Stimulated activated CD8-positive, alpha-beta memory T cell treated with anti-CD3 and anti-CD28 coated beads, Interleukin-15, amount 100 ng/mL, for 4 hours (primary cell): Measurements from ENCODE around the gene TXNRD1.
"Not testable (repeated sequence)": the region's sequence is repeated elsewhere in the genome, so short reads cannot be mapped to it uniquely, and the experiment has no call there.

Source experiments
- DNase-seq, 2 donors: peaks; one replicate each; pipeline ENCODE4 v3.0.0-alpha.2; 2020; ENCODE audit warnings: low read depth in 2 of 2

The TXNRD1 gene

GRCh38 chr12:104237930-104238329, 22.4 kb downstream of the TXNRD1 start:
- DNase-seq: no peak

- DNase-seq: no peak
Measured at GRCh38 chr12:104242546-104243206, 27.1 kb downstream of the TXNRD1 start.

GRCh38 chr12:104243551-104243950, 28.0 kb downstream of the TXNRD1 start:
- no peak for DNase-seq

GRCh38 chr12:104243971-104244370, 28.4 kb downstream of the TXNRD1 start:
- DNase-seq: no peak

- DNase-seq: no peak
Measured at GRCh38 chr12:104247698-104248097, 32.1 kb downstream of the TXNRD1 start.

GRCh38 chr12:104248444-104248843, 32.9 kb downstream of the TXNRD1 start:
- DNase-seq: no peak

GRCh38 chr12:104249017-104249416, 33.4 kb downstream of the TXNRD1 start:
- DNase-seq: no peak

- DNase-seq: no peak
Measured at GRCh38 chr12:104249898-104250297, 34.3 kb downstream of the TXNRD1 start.

GRCh38 chr12:104250366-104251125, 35.0 kb downstream of the TXNRD1 start:
- no peak for DNase-seq

GRCh38 chr12:104257913-104258472, 42.4 kb downstream of the TXNRD1 start:
- no peak for DNase-seq

- DNase-seq: no peak
Measured at GRCh38 chr12:104258476-104259067, 43.0 kb downstream of the TXNRD1 start.

GRCh38 chr12:104263026-104263425, 47.4 kb downstream of the TXNRD1 start:
- DNase-seq: no peak

GRCh38 chr12:104263580-104264358, 48.2 kb downstream of the TXNRD1 start:
- no peak for DNase-seq

GRCh38 chr12:104265436-104265835, 49.9 kb downstream of the TXNRD1 start:
- not testable (repeated sequence) for DNase-seq

GRCh38 chr12:104272938-104273337, 57.4 kb downstream of the TXNRD1 start:
- DNase-seq: no peak

GRCh38 chr12:104273503-104273902, 57.9 kb downstream of the TXNRD1 start:
- no peak for DNase-seq

GRCh38 chr12:104274811-104275210, 59.2 kb downstream of the TXNRD1 start:
- DNase-seq: no peak

- no peak for DNase-seq
Measured at GRCh38 chr12:104275689-104276088, 60.1 kb downstream of the TXNRD1 start.

GRCh38 chr12:104276273-104277131, 60.9 kb downstream of the TXNRD1 start:
- DNase-seq: no peak

- no peak for DNase-seq
Measured at GRCh38 chr12:104279164-104279563, 63.6 kb downstream of the TXNRD1 start.

- DNase-seq: no peak
Measured at GRCh38 chr12:104280111-104280510, 64.5 kb downstream of the TXNRD1 start.
